ENCODE data around the gene VAV3. TPM values are rescaled to one million over a fixed set of nuclear protein-coding genes. Genes with fewer than 3 reads are reported as not detected.

VAV3 gene
- total and polyA plus RNA-seq, 2 of the 8 experiments (the other 6 are each of a cell fraction or from before 2014, with no cell fraction given) = 2.9 to 7.9 TPM

DNA sequence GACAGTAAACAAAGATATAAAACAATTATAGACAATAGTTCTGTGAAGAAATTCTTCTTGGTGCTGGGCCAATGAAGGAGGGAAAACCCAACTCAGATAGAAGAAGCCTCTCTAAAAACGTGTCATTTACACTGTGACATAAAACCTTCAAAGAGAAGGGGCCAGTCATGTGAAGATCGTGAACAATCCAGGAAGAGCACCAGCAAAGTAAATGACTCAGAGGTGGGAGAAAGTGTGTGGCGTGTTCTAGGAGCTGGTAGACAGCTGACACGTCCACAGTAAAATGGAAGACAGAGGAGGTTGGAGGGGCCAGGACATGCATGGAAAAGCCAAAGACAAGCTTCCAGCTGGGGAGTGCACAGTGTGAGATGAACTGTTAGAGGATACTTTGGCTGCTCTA, 143.6 kb downstream of the VAV3 start:
- Histone ChIP-seq H2AFZ (ENCODE audit: low read length) (no peak overlapping the region), H3K9ac (replicated peaks in 1 of 4; ENCODE audit: extremely low read depth in 1 of 4, low read depth in 3 of 4, low read length in 3 of 4) (no peak overlapping the region), H3K56ac (replicated peaks; ENCODE audit: insufficient read length, low read depth, low read length) (no peak overlapping the region), H3K79me2 (ENCODE audit: control insufficient read depth in 1 of 2, insufficient read depth in 2 of 2, low read length in 2 of 2) (no peaks in the 10 kb centered on the region), H3K4me3 (ENCODE audit: extremely low read depth in 1 of 4, insufficient read depth in 2 of 4, low read depth in 3 of 4, low read length in 4 of 4) (no peak overlapping the region), H3K9me3 (ENCODE audit: insufficient read depth in 2 of 2, low read depth in 1 of 2, low read length in 1 of 2) (0 out of 4 replicates have a peak, but pooled peaks cover 0 to 2% of the 10 kb centered on the region in 2 experiments), H2BK20ac (ENCODE audit: low read length) (no peak overlapping the region), H3K23me2 (ENCODE audit: low read depth, low read length) (no peaks in the 10 kb centered on the region), H2BK15ac (ENCODE audit: low read length) (no peak overlapping the region), H2BK120ac (replicated peaks; ENCODE audit: low read depth, low read length) (no peak overlapping the region), H3K27me3 (replicated peaks in 1 of 4; ENCODE audit: control insufficient read depth in 3 of 4, extremely low read depth in 1 of 4, insufficient read depth in 3 of 4, low read length in 3 of 4) (no peaks in the 10 kb centered on the region), H3K14ac (ENCODE audit: insufficient read length) (no peak overlapping the region), H4K5ac (ENCODE audit: insufficient read length, low read depth, low read length) (no peak overlapping the region), H3K23ac (ENCODE audit: insufficient read length) (no peak overlapping the region), H3K4ac (replicated peaks; ENCODE audit: insufficient read length, low read depth, low read length) (no peak overlapping the region), H4K91ac (replicated peaks; ENCODE audit: insufficient read length, low read length) (no peak overlapping the region), H4K20me1 (replicated peaks in 1 of 2; ENCODE audit: control insufficient read depth in 1 of 2, insufficient read depth in 2 of 2, low read length in 2 of 2) (no peaks in the 10 kb centered on the region), H3K4me2 (ENCODE audit: insufficient read depth in 1 of 2, low read depth in 2 of 2, low read length in 2 of 2) (no peak overlapping the region), H2BK12ac (ENCODE audit: low read depth, low read length) (no peak overlapping the region), H3K18ac (ENCODE audit: extremely low read depth, low read length) (no peak overlapping the region), H2AK5ac (ENCODE audit: low read depth, low read length) (no peak overlapping the region), H3K79me1 (ENCODE audit: low read depth, low read length) (no peaks in the 10 kb centered on the region), H3K27ac (ENCODE audit: low read depth, low read length) (no peak overlapping the region), H3K36me3 (ENCODE audit: control insufficient read depth in 2 of 4, insufficient read depth in 4 of 4, low read length in 3 of 4) (no peaks in the 10 kb centered on the region), H2BK5ac (ENCODE audit: low read depth, low read length) (no peak overlapping the region), H4K8ac (ENCODE audit: extremely low read depth, insufficient read depth, low read length) (no peak overlapping the region), H3K4me1 (replicated peaks in 1 of 4; ENCODE audit: control insufficient read depth in 3 of 4, insufficient read depth in 4 of 4, low read length in 3 of 4) (peaks cover 0 to 3% (median 0%) of the 10 kb centered on the region in 4 experiments; a peak in 2 of 7 replicates)
- FAIRE-seq (no peak), DNase-seq (ENCODE audit: low read depth in 1 of 2, low spot score in 2 of 2) (no peak)
- CTCF ChIA-PET (ENCODE audit: partially characterized antibody) = interaction anchor here (0.7 to 1.3 kb wide), 3 partner anchors 39 to 138 kb away, joined by 3 to 4 read pairs (median 4); no protein-coding TSS in a partner anchor
- POLR2A ChIA-PET (ENCODE audit: partially characterized antibody) = no interaction called here
- WGBS, 2 experiments (ENCODE audit: extremely low coverage in 1 of 2, insufficient coverage in 1 of 2, insufficient read length in 1 of 2, insufficient replicate concordance in 2 of 2, low coverage in 1 of 2, low lambda C conversion rate in 2 of 2, missing lambda C conversion rate in 1 of 2) = 81% methylated on average over 4 of the region's 4 CpGs; no CpG with 5 or more reads in 1 of the 2 experiments
- TF ChIP-seq TBP (IDR thresholded peaks at IDR 0.05; ENCODE audit: low read depth, low read length) (no peak), KDM1A (IDR thresholded peaks at IDR 0.05; ENCODE audit: borderline replicate concordance, low read length) (no peak), SP4 (IDR thresholded peaks at IDR 0.05; ENCODE audit: low read length) (no peak), JUND (IDR thresholded peaks at IDR 0.05; ENCODE audit: low read length) (no peak), CTCF (IDR thresholded peaks at IDR 0.05; ENCODE audit: control extremely low read depth in 1 of 3, insufficient read depth in 1 of 3, low read depth in 1 of 3, low read length in 3 of 3) (no peak), CHD2 (IDR thresholded peaks at IDR 0.05; ENCODE audit: low read length) (no peak), SUZ12 (IDR thresholded peaks at IDR 0.05; ENCODE audit: low read length) (no peak), NANOG (IDR thresholded peaks at IDR 0.05; ENCODE audit: insufficient read depth, low read depth, low read length, poor library complexity, severe bottlenecking) (no peak), SIRT6 (IDR thresholded peaks at IDR 0.05; ENCODE audit: low read length) (no peak), CEBPB (IDR thresholded peaks at IDR 0.05; ENCODE audit: low read depth, low read length) (no peak)
- TF ChIP-seq, protein P1, sequence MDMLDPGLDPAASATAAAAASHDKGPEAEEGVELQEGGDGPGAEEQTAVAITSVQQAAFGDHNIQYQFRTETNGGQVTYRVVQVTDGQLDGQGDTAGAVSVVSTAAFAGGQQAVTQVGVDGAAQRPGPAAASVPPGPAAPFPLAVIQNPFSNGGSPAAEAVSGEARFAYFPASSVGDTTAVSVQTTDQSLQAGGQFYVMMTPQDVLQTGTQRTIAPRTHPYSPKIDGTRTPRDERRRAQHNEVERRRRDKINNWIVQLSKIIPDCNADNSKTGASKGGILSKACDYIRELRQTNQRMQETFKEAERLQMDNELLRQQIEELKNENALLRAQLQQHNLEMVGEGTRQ (IDR thresholded peaks at IDR 0.05; ENCODE audit: low read length) = no peak
